ENCODE data around the gene USP17L25. TPM values are rescaled to one million over a fixed set of nuclear protein-coding genes. Genes with fewer than 3 reads are reported as not detected.

Gene USP17L25
- total RNA-seq, 6 experiments from 2014 or later: not detected

Other genes with a start within 250 kb of the USP17L25 start
- not detected for gene FAM90A26, start 159.5 kb upstream of the USP17L25 start, total RNA-seq
- not detected for gene USP17L10, start 119.3 kb upstream of the USP17L25 start, total RNA-seq
- not detected for gene USP17L11, start 114.5 kb upstream of the USP17L25 start, total RNA-seq
- gene USP17L12, start 109.8 kb upstream of the USP17L25 start, total RNA-seq: not detected
- not detected for gene USP17L13, start 105.0 kb upstream of the USP17L25 start, total RNA-seq
- gene USP17L15, start 95.5 kb upstream of the USP17L25 start, total RNA-seq: not detected
- not detected for gene USP17L17, start 86.0 kb upstream of the USP17L25 start, total RNA-seq
- gene USP17L18, start 81.3 kb upstream of the USP17L25 start, total RNA-seq: not detected
- gene USP17L19, start 76.5 kb upstream of the USP17L25 start, total RNA-seq: not detected
- not detected for gene USP17L20, start 71.8 kb upstream of the USP17L25 start, total RNA-seq
- not detected for gene USP17L21, start 67.0 kb upstream of the USP17L25 start, total RNA-seq
- not detected for gene USP17L22, start 62.3 kb upstream of the USP17L25 start, total RNA-seq
- gene USP17L24, start 4.7 kb upstream of the USP17L25 start, total RNA-seq: not detected
- not detected for gene USP17L26, start 4.7 kb downstream of the USP17L25 start, total RNA-seq
- gene USP17L5, start 9.5 kb downstream of the USP17L25 start, total RNA-seq: not detected
- not detected for gene USP17L27, start 14.2 kb downstream of the USP17L25 start, total RNA-seq
- not detected for gene USP17L28, start 19.0 kb downstream of the USP17L25 start, total RNA-seq
- not detected for gene USP17L29, start 23.7 kb downstream of the USP17L25 start, total RNA-seq
- gene USP17L30, start 33.2 kb downstream of the USP17L25 start, total RNA-seq: not detected
- gene DEFB131A, start 114.5 kb downstream of the USP17L25 start, total RNA-seq: not detected

Data from right lobe of liver (tissue), 5 donors.